Measurements from ENCODE around the gene FAM78B.

Gene FAM78B

GRCh38 chr1:166117776-166118175 is 49.0 kb downstream of the FAM78B start:
- no peak for DNase-seq (ENCODE audit: low spot score)

DNA sequence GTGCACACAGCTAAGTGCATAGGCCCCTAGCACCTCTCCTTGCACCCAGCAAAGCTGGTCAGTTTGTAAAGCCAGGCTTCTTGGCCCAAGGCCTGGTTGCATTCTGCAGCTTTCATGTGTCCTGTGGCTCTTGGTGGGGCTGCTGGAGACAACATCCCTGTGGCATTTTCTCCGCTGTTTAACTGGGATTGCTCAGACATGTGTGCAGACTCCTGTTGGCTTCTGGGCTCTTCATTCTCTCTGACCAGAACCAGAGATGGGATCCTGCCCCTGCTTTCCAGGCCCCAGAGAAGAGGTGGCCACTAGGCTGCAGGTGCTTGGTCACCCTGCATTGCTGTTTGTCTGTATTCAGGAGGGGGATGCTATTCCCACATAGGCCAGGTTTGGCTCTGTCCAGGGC is 50.8 kb downstream of the FAM78B start:
- DNase-seq (ENCODE audit: low spot score) = no peak

DNA sequence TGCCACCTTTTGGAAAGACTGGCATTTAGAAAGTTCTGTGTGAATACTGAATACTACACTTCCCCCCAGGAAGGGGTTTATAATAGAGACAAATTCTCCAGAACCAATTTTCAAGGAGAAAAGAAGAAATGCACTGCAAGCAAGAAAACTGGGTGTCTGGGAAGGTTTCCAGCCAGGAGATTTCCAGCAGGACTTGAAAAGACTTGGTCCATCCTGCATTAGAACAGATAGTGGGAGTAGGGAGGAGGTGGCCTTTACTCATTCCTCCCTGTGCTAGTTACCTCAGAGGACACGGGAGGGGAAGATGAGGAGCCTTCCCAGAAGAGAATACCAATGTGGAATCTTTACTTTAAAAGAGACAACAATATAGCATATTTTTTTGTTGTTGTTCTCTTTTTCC is 52.4 kb downstream of the FAM78B start:
- DNase-seq (ENCODE audit: low spot score) = no peak

DNA sequence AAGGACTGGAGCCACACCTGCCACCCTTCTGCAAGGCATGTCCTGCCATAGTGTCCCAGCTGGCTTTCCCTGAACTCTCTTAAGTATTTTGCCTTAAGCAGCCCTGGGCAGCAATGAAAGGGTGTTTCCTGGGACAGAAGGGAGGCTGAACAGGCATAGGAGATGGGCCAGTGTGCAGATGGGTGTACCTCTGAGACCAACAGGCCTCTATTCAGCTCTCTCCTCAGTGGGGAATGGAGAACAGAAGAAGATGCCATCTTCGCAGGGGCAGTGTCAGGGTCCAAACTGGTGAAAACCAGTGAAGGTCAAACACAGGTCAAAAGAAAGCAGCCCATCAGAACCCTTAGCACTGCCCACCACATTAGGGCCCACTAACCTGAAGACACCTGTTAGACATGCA is 53.2 kb downstream of the FAM78B start:
- no peak for DNase-seq (ENCODE audit: low spot score)

- DNase-seq (ENCODE audit: low spot score) = no peak
Observed at GRCh38 chr1:166113031-166113430, 53.8 kb downstream of the FAM78B start.

DNA sequence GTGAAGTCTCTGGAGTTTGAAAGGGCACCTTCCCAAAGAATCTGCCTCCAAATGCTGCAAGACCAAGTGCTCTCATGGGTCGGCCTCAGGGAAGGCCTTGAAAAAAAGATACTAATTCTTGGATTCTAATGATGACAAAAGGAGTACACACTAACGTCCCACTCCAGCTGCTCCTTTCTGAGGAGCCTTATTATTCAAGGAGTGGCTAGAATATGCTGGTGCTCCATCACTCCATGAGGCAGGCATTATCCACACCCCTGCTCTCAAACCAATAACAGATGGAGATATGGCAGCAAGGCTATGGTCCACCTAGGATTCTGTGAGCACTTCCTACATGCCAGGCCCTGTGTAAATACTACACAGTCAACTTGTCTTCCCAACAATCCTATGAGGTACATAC is 54.4 kb downstream of the FAM78B start:
- no peak for DNase-seq (ENCODE audit: low spot score)

- DNase-seq (ENCODE audit: low spot score) = no peak
Observed at GRCh38 chr1:166111430-166111829, 55.4 kb downstream of the FAM78B start.

GRCh38 chr1:166090244-166090643 is 76.6 kb downstream of the FAM78B start:
- DNase-seq (ENCODE audit: low spot score) = no peak

DNA sequence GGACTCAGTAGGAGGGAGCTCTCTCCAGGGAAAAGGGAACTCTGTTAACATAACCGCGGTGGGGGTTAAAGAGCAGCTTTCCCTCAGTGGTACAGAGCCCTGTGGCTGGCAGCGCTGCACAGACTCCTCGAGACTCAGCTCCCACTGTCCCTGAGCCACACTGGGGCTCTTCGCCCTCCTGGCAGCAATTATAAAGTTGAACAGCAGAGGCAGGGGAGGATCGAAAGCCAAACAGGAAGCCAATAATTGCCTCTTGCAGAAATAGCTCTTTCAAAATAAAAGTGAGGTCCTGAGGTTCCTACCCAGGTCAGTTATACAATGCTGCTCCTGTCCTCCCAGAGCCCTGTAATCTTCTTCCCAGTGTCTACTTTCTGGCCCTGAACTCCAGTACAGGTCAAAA is 77.0 kb downstream of the FAM78B start:
- DNase-seq (ENCODE audit: low spot score) = no peak

DNA sequence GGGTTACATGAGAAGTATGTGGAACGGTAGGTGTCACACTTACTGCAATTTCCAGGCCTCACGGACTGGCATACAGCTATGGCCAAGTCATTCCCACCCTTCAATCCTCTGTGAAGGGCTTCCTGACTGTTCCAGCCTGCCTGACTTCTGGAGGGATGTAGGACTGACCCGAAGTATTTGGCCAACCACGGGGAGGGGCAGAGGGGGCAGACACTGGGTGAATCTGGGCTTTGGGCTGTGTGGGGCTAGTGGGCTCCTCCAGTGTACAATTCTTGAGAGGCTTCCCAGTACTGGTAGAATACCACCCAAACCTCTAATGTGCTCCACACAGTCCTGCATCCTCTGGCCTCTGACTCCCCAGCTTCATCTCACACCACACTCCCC is 78.2 kb downstream of the FAM78B start:
- no peak for DNase-seq (ENCODE audit: low spot score)

GRCh38 chr1:166087734-166088571 is 78.8 kb downstream of the FAM78B start:
- DNase-seq (ENCODE audit: low spot score) = no peak

DNA sequence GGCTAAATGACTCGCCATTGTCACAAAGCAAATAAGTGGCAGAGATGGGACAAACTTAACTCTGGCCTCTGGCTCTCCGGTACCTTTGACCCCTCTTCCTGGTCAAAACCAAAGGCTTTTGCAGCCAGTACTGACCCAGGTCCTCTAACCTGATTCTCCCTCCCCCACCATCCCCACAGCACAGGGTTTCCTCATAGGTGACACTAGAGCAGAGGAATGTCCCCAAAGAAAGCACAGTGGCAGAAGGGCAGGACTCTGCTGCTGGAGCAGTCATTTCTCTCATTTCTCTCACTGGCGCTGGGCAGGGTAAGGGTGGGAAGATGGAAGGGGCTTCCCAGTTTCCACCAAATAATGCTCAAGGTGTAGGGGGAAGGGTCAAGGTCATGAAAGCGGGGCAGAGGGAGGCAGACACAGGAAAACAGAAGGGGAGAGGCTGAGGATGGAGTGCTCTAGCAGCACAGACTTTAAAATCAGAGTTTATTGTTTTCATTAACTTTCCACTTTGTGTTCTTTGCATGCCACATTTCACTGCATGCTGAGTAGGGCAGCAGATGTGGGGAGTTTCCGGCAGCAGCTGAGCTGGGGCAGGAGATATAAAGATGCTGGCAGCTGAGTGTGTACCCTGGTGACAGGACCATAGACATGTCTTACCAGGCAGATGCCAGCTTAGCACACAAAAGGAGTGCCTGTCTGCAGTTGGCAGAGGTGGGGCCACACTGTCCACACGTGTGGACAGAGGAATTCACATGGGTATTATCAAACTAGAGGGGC is 80.5 kb downstream of the FAM78B start:
- no peak for DNase-seq (ENCODE audit: low spot score)

DNA sequence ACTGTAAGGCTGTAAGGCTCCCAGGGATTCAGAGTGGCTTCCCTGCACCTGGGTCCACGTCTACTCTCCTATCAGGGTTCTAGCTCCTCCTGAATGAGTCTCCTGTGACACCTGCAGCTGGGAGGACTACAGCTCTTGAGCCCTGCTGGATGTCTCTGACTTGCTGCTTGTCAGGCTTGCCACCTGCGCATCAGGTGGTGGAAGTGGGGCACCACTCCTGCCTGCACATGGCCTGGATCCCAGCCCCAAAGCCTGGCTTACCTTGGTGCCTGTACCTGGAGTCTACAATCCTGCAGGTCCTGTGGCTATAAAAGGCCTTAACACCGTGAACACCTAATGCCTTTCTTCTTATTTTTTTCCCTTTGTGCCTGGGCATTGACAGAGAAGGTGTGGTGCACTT is 82.2 kb downstream of the FAM78B start:
- no peak for DNase-seq (ENCODE audit: low spot score)

- DNase-seq (ENCODE audit: low spot score) = no peak
Observed at GRCh38 chr1:166083887-166084286, 82.9 kb downstream of the FAM78B start.

- DNase-seq (ENCODE audit: low spot score) = no peak
Observed at GRCh38 chr1:166082601-166083000, 84.2 kb downstream of the FAM78B start.

DNA sequence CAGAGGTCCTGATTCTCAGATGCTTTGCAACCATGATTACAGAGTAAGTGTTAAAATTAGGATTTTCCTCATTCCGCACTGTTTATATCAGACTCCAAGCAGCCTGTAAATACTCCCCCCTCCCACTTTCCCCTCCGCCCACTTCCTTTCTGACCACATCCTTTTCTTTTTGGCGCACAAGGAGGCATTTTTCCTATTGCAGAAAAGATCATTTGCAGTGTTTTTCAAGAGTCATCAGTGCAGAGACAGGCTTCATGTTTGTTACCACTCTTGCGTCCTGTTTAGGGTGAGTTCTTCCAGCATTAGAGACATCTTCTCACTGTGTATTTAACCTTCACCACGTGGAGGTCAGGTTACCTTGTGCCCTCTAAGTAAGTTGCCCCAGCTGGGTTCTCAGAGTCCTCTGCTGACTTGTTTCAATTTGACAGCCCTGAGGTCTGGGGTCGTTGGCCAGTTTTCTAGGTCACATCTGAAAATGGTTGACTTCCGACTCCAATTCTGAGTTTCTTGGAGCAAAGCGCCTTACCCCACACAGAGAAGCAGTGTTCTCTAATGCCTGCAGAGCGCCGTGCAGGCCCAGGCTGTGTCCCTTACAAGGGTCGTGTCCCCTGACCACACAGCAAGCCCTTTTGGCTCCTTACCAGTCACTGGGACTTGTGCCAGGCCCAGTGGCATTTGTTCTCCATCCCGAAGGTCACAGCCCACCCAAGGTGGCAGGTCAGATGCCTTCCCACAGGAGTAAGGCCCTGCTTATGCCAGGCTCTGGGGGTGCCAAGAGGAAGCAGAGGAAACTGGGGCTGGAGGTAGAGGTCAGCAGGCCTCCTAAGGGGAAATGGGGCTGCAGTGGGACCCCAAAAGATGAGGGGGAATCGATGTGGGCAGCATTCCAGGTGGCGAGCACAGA is 85.6 kb downstream of the FAM78B start:
- DNase-seq (ENCODE audit: low spot score) = no peak

- DNase-seq (ENCODE audit: low spot score) = no peak
Observed at GRCh38 chr1:166080277-166080966, 86.4 kb downstream of the FAM78B start.

GRCh38 chr1:166079276-166079675 is 87.5 kb downstream of the FAM78B start:
- no peak for DNase-seq (ENCODE audit: low spot score)

DNA sequence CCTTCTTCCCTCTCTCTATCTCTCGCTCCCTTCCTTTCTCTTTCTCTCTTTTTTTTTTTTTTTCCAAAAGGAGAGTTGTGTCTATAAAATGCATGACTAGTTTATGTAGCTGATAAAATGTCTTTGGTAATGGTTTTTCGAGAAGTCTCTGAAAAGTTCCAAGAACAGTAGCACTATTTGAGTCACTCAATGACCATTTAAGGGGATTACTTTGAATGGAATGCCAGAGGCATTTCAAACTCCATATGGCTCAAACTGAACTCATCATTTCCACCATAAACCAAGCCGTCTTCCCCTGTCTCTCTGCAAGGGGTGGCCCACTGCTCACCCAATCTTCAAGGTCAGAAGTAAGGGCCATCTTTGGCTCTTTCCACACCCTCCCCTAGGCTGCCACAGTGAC is 93.3 kb downstream of the FAM78B start:
- no peak for DNase-seq (ENCODE audit: low spot score)

- DNase-seq (ENCODE audit: low spot score) = no peak
Observed at GRCh38 chr1:166069390-166069789, 97.4 kb downstream of the FAM78B start.

GRCh38 chr1:166066107-166066506 is 100.7 kb downstream of the FAM78B start:
- no peak for DNase-seq (ENCODE audit: low spot score)

- DNase-seq (ENCODE audit: low spot score) = no peak
Observed at GRCh38 chr1:166064951-166065350, 101.8 kb downstream of the FAM78B start.
